Fibroblast of lung (primary cell): ENCODE data around the gene PXN. TPM values are rescaled to one million over a fixed set of nuclear protein-coding genes. Genes with fewer than 3 reads are reported as not detected.
A peak's percentile ranks its signal among the peaks of the same experiment; 100 is the strongest.
"Not testable (repeated sequence)": the region's sequence is repeated elsewhere in the genome, so short reads cannot be mapped to it uniquely, and the experiment has no call there.

Experiments used
- DNase-seq, 2 donors: peaks; one replicate each; pipeline versions ENCODE4 v3.0.0 to v3.0.0-alpha.2; 2010; ENCODE audit warnings: low read depth in 2 of 2
- H2AFZ ChIP-seq: 2 replicates; pipeline ENCODE4 v1.5.1; 2012; ENCODE audit warnings: low read length, control low read depth, inconsistent platforms
- H3K27ac ChIP-seq: 2 replicates; pipeline ENCODE4 v1.5.1; 2011; ENCODE audit warnings: low read length, control low read depth; ENCODE audit not compliant: insufficient read depth
- H3K27me3 ChIP-seq: 2 replicates; pipeline ENCODE4 v1.5.1; 2011; ENCODE audit warnings: mild to moderate bottlenecking, low read length; ENCODE audit not compliant: control insufficient read depth, insufficient read depth
- H3K36me3 ChIP-seq: 2 replicates; pipeline ENCODE4 v1.5.1; 2011; ENCODE audit warnings: low read length; ENCODE audit not compliant: control insufficient read depth, insufficient read depth
- H3K4me1 ChIP-seq: 2 replicates; pipeline ENCODE4 v1.5.1; 2011; ENCODE audit warnings: low read length; ENCODE audit not compliant: control insufficient read depth, insufficient read depth; ENCODE audit errors: extremely low read depth
- H3K4me2 ChIP-seq: 2 replicates; pipeline ENCODE4 v1.5.1; 2011; ENCODE audit warnings: low read length, control low read depth; ENCODE audit not compliant: insufficient read depth; ENCODE audit errors: extremely low read depth
- H3K4me3 ChIP-seq, 4 experiments: fragments of 200-600 bp in 1 of 4; sonication (generic) in 1 of 4; replicated peaks in 1 of 4; 2 replicates each; pipeline ENCODE4 v1.5.1; 2011 to 2016; ENCODE audit warnings: low read length in 4 of 4, low read depth in 3 of 4, mild to moderate bottlenecking in 3 of 4, control low read depth in 2 of 4, inconsistent platforms in 1 of 4, mixed read lengths in 1 of 4; ENCODE audit not compliant: insufficient read depth in 1 of 4; ENCODE audit errors: control extremely low read depth in 1 of 4
- H3K79me2 ChIP-seq: 2 replicates; pipeline ENCODE4 v1.5.1; 2012; ENCODE audit warnings: mild to moderate bottlenecking, low read length, inconsistent platforms; ENCODE audit not compliant: control insufficient read depth, insufficient read depth
- H3K9ac ChIP-seq: 2 replicates; pipeline ENCODE4 v1.5.1; 2011; ENCODE audit warnings: mild to moderate bottlenecking, low read length, control low read depth; ENCODE audit not compliant: insufficient read depth
- H3K9me3 ChIP-seq: 2 replicates; pipeline ENCODE4 v1.5.1; 2012; ENCODE audit warnings: low read depth, low read length; ENCODE audit not compliant: control insufficient read depth, insufficient read depth
- H4K20me1 ChIP-seq: 2 replicates; pipeline ENCODE4 v1.5.1; 2011; ENCODE audit warnings: low read length; ENCODE audit not compliant: control insufficient read depth, insufficient read depth; ENCODE audit errors: extremely low read depth
- CTCF ChIP-seq, 2 donors: IDR thresholded peaks in 1 of 2; conservative IDR thresholded peaks in 1 of 2; 1 replicate in 1 of 2; 2 replicates in 1 of 2; pipeline ENCODE4 v1.5.1; 2011 to 2012; ENCODE audit warnings: low read length in 2 of 2, control low read depth in 1 of 2, inconsistent platforms in 1 of 2, low read depth in 1 of 2, mild to moderate bottlenecking in 1 of 2
- EZH2 ChIP-seq: IDR thresholded peaks from 2 replicates; pipeline ENCODE4 v1.5.1; 2012; ENCODE audit warnings: low read length, control low read depth, mild to moderate bottlenecking; ENCODE audit errors: missing control alignments
- polyA plus RNA-seq, 2 donors: library from polyadenylated mRNA; depleted of rRNA in 1 of 2; stranded (reverse) in 1 of 2; unstranded in 1 of 2; fragments of >200 nt; gene quantifications; 2 replicates each; pipeline ENCODE4 v1.2.1, GENCODE V29; 2011 to 2012; ENCODE audit warnings: missing spikeins in 1 of 2
- total RNA-seq: library from RNA; depleted of rRNA; stranded (reverse); fragments of >200 nt; gene quantifications from 2 replicates; pipeline ENCODE4 v1.2.1, GENCODE V29; 2014

The PXN gene
- total and polyA plus RNA-seq, 2 donors (not counting 1 experiment from before 2014, with no cell fraction given) = 21.5 to 31.4 TPM

GRCh38 chr12:120196363-120196762 lies 69.2 kb downstream of the PXN start:
- H4K20me1 ChIP-seq = no peaks in the 10 kb centered on the region
- peaks cover 70% of the 10 kb centered on the region for H3K79me2 ChIP-seq
- H3K4me3 ChIP-seq = no peak overlapping the region
- peaks cover 22% of the 10 kb centered on the region for H3K4me1 ChIP-seq
- H3K36me3 ChIP-seq = peaks cover 17% of the 10 kb centered on the region
- H3K9me3 ChIP-seq = no peaks in the 10 kb centered on the region
- DNase-seq = peak in 1 of 2 donors; percentile 23
- H3K27ac ChIP-seq = no peak overlapping the region
- H2AFZ ChIP-seq = no peak overlapping the region
- no peak for TF ChIP-seq EZH2
- TF ChIP-seq CTCF (conservative IDR thresholded peaks at IDR 0.05 in 1 of 2, IDR thresholded peaks at IDR 0.05 in 1 of 2; ENCODE audit: low read depth in 1 of 2, low read length in 2 of 2) = no peak
- H3K27me3 ChIP-seq = no peaks in the 10 kb centered on the region
- no peak overlapping the region for H3K4me2 ChIP-seq
- H3K9ac ChIP-seq = no peak overlapping the region

- H3K4me3 ChIP-seq = peak within 1 kb of the TSS; percentile 59 to 96 (median 91)
- no peaks in the 10 kb centered on the region for H4K20me1 ChIP-seq
- H2AFZ ChIP-seq = peak within 1 kb of the TSS; percentile 56
- no peaks in the 10 kb centered on the region for H3K27me3 ChIP-seq
- H3K36me3 ChIP-seq = peaks cover 17% of the 10 kb centered on the region
- H3K9me3 ChIP-seq = no peaks in the 10 kb centered on the region
- no peak for TF ChIP-seq EZH2
- no peak for TF ChIP-seq CTCF (conservative IDR thresholded peaks at IDR 0.05 in 1 of 2, IDR thresholded peaks at IDR 0.05 in 1 of 2; ENCODE audit: low read depth in 1 of 2, low read length in 2 of 2)
- H3K4me2 ChIP-seq = peak within 1 kb of the TSS; percentile 91
- DNase-seq = peak; percentile 86 to 87
- peak within 1 kb of the TSS; percentile 89 for H3K9ac ChIP-seq
- peak within 1 kb of the TSS; percentile 81 for H3K27ac ChIP-seq
- peaks cover 69% of the 10 kb centered on the region for H3K79me2 ChIP-seq
- H3K4me1 ChIP-seq = peaks cover 22% of the 10 kb centered on the region
Measured at GRCh38 chr12:120194534-120195395, 70.8 kb downstream of the PXN start, which contains the start of gene GCN1. GCN1 (minus strand) TSS chr12:120194715; CDS start chr12:120194697, 18 bp downstream.

GRCh38 chr12:120194226-120194533 lies 71.3 kb downstream of the PXN start:
- Histone ChIP-seq H3K79me2 (peaks cover 63% of the 10 kb centered on the region), H3K4me3 (peak overlapping the region; percentile 59 to 96 (median 91)), H3K27me3 (no peaks in the 10 kb centered on the region), H3K27ac (peak overlapping the region; percentile 81), H3K4me1 (peaks cover 19% of the 10 kb centered on the region), H3K4me2 (peak overlapping the region; percentile 91), H2AFZ (peak overlapping the region; percentile 56), H3K9me3 (no peaks in the 10 kb centered on the region), H4K20me1 (no peaks in the 10 kb centered on the region), H3K36me3 (peaks cover 15% of the 10 kb centered on the region), H3K9ac (peak overlapping the region; percentile 89)
- DNase-seq = no peak
- TF ChIP-seq CTCF (conservative IDR thresholded peaks at IDR 0.05 in 1 of 2, IDR thresholded peaks at IDR 0.05 in 1 of 2; ENCODE audit: low read depth in 1 of 2, low read length in 2 of 2) (no peak), EZH2 (no peak)

- peaks cover 54% of the 10 kb centered on the region for H3K79me2 ChIP-seq
- not testable (repeated sequence) for H3K9me3 ChIP-seq, H2AFZ ChIP-seq, H3K27ac ChIP-seq, H3K36me3 ChIP-seq, DNase-seq, H3K27me3 ChIP-seq, H3K9ac ChIP-seq, H4K20me1 ChIP-seq
- peak overlapping the region; percentile 59 to 96 (median 91) for H3K4me3 ChIP-seq
- peaks cover 10% of the 10 kb centered on the region for H3K4me1 ChIP-seq
- peak overlapping the region; percentile 91 for H3K4me2 ChIP-seq
Measured at GRCh38 chr12:120193286-120193685, 72.2 kb downstream of the PXN start.
